Measurements from ENCODE around the gene RAMACL. TPM values are rescaled to one million over a fixed set of nuclear protein-coding genes. Genes with fewer than 3 reads are reported as not detected.

Gene RAMACL
- total RNA-seq, 1 donor from 2014 or later = 1.2 TPM

DNA sequence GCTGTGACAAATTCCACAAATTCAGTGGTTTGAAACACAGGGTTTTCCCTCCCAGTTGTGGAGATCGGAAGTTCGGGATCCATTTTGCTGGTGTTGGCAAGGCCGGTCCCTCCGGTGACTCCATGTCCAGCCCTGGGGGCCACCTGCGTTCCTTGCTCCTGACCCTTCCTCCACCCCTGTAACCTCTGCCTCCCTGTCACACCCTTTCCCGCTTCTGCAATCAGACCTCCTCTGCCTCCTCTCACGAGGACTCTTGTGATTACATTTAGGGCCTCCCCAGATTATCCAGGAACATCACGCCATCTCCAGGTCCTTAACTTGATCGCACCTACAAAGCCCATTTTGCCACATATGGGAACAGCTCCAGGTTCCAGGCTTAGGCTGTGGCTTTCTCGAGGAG, 28.1 kb upstream of the RAMACL start:
- Histone ChIP-seq H3K9ac (ENCODE audit: low read length) (peak overlapping the region; percentile 27), H3K9me3 (ENCODE audit: insufficient read depth, low read depth, low read length) (no peaks in the 10 kb centered on the region), H3K79me2 (ENCODE audit: insufficient read depth, low read length) (peaks cover 81% of the 10 kb centered on the region), H3K4me3 (ENCODE audit: insufficient read depth, low read depth, low read length) (no peak overlapping the region), H4K20me1 (ENCODE audit: insufficient read depth, low read length) (no peaks in the 10 kb centered on the region), H3K36me3 (ENCODE audit: insufficient read depth, low read length) (no peaks in the 10 kb centered on the region), H3K27ac (ENCODE audit: low read depth, low read length) (peak overlapping the region; percentile 37), H3K27me3 (ENCODE audit: insufficient read depth, low read length) (no peaks in the 10 kb centered on the region), H2AFZ (ENCODE audit: low read depth, low read length) (no peak overlapping the region), H3K4me2 (ENCODE audit: low read length) (peak overlapping the region; percentile 32), H3K4me1 (ENCODE audit: insufficient read depth, low read length) (peaks cover 34% of the 10 kb centered on the region)
- peaks cover 41% of the 10 kb centered on the region for H3K4me1 Mint-ChIP-seq (ENCODE audit: low read depth, unreplicated experiment)
- H3K9me3 Mint-ChIP-seq (ENCODE audit: unreplicated experiment) = peaks cover 3% of the 10 kb centered on the region
- peaks cover 23% of the 10 kb centered on the region for H3K36me3 Mint-ChIP-seq (ENCODE audit: low read depth, unreplicated experiment)
- no peak for TF ChIP-seq CTCF (IDR thresholded peaks at IDR 0.05; ENCODE audit: insufficient read depth, low read depth, low read length)
- H3K27ac Mint-ChIP-seq (ENCODE audit: unreplicated experiment) = peak overlapping the region; percentile 95
- DNase-seq (ENCODE audit: low read depth) (no peak), FAIRE-seq (no peak)
- no peak overlapping the region for H3K4me3 Mint-ChIP-seq (ENCODE audit: unreplicated experiment)
- no peaks in the 10 kb centered on the region for H3K27me3 Mint-ChIP-seq (ENCODE audit: low read depth, unreplicated experiment)

DNA sequence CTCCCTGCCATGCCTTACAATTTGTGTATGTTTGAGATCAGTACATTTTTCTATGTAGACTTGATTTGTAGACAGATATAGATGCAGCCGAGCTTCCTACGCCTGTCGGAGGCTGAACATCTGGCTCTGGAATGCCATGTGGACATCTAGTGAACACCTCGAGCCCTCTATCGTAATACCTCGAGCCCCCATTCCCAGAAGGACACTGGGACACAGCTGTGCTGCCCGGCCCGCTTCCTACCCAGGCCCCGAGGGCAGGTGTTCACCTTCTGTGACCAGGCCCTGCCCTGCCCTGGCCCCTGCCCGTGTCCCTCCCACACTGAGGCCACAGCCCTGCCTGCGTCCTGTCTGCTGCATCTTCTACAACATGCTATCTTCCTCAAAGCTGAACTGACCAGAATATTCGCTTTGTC, 27.7 kb upstream of the RAMACL start:
- Mint-ChIP-seq H3K4me3 (ENCODE audit: unreplicated experiment) (no peak overlapping the region), H3K9me3 (ENCODE audit: unreplicated experiment) (peaks cover 3% of the 10 kb centered on the region), H3K27ac (ENCODE audit: unreplicated experiment) (peak overlapping the region; percentile 95), H3K36me3 (ENCODE audit: low read depth, unreplicated experiment) (peaks cover 23% of the 10 kb centered on the region), H3K27me3 (ENCODE audit: low read depth, unreplicated experiment) (no peaks in the 10 kb centered on the region), H3K4me1 (ENCODE audit: low read depth, unreplicated experiment) (peaks cover 39% of the 10 kb centered on the region)
- Histone ChIP-seq H3K4me2 (ENCODE audit: low read length) (no peak overlapping the region), H3K36me3 (ENCODE audit: insufficient read depth, low read length) (no peaks in the 10 kb centered on the region), H3K4me1 (ENCODE audit: insufficient read depth, low read length) (peaks cover 30% of the 10 kb centered on the region), H2AFZ (ENCODE audit: low read depth, low read length) (no peak overlapping the region), H3K4me3 (ENCODE audit: insufficient read depth, low read depth, low read length) (no peak overlapping the region), H3K9ac (ENCODE audit: low read length) (no peak overlapping the region), H3K79me2 (ENCODE audit: insufficient read depth, low read length) (peaks cover 81% of the 10 kb centered on the region), H3K27me3 (ENCODE audit: insufficient read depth, low read length) (no peaks in the 10 kb centered on the region), H4K20me1 (ENCODE audit: insufficient read depth, low read length) (no peaks in the 10 kb centered on the region), H3K9me3 (ENCODE audit: insufficient read depth, low read depth, low read length) (no peaks in the 10 kb centered on the region), H3K27ac (ENCODE audit: low read depth, low read length) (no peak overlapping the region)
- no peak for FAIRE-seq
- DNase-seq (ENCODE audit: low read depth) = no peak
- no peak for TF ChIP-seq EZH2 (IDR thresholded peaks at IDR 0.05; ENCODE audit: insufficient read depth, low read length)
- TF ChIP-seq CTCF (IDR thresholded peaks at IDR 0.05; ENCODE audit: insufficient read depth, low read depth, low read length) = no peak

GRCh38 chr6:166613027-166613426, 26.5 kb upstream of the RAMACL start:
- H3K4me1 Mint-ChIP-seq (ENCODE audit: low read depth, unreplicated experiment) = peaks cover 28% of the 10 kb centered on the region
- FAIRE-seq (no peak), DNase-seq (ENCODE audit: low read depth) (no peak)

More at GRCh38 chr6:166613027-166613426, 26.5 kb upstream of the RAMACL start:
- no peaks in the 10 kb centered on the region for H3K9me3 Mint-ChIP-seq (ENCODE audit: unreplicated experiment)
- no peak overlapping the region for H3K27ac ChIP-seq (ENCODE audit: low read depth, low read length)
- peaks cover 77% of the 10 kb centered on the region for H3K79me2 ChIP-seq (ENCODE audit: insufficient read depth, low read length)
- no peak overlapping the region for H3K4me2 ChIP-seq (ENCODE audit: low read length)
- no peaks in the 10 kb centered on the region for H3K36me3 ChIP-seq (ENCODE audit: insufficient read depth, low read length)
- no peaks in the 10 kb centered on the region for H3K27me3 ChIP-seq (ENCODE audit: insufficient read depth, low read length)
- no peak overlapping the region for H3K4me3 ChIP-seq (ENCODE audit: insufficient read depth, low read depth, low read length)
- no peaks in the 10 kb centered on the region for H3K27me3 Mint-ChIP-seq (ENCODE audit: low read depth, unreplicated experiment)
- H3K9me3 ChIP-seq (ENCODE audit: insufficient read depth, low read depth, low read length) = no peaks in the 10 kb centered on the region
- TF ChIP-seq CTCF (IDR thresholded peaks at IDR 0.05; ENCODE audit: insufficient read depth, low read depth, low read length) (no peak), EZH2 (IDR thresholded peaks at IDR 0.05; ENCODE audit: insufficient read depth, low read length) (no peak)
- H3K9ac ChIP-seq (ENCODE audit: low read length) = no peak overlapping the region
- no peak overlapping the region for H3K27ac Mint-ChIP-seq (ENCODE audit: unreplicated experiment)
- peaks cover 13% of the 10 kb centered on the region for H3K36me3 Mint-ChIP-seq (ENCODE audit: low read depth, unreplicated experiment)
- no peaks in the 10 kb centered on the region for H4K20me1 ChIP-seq (ENCODE audit: insufficient read depth, low read length)
- no peak overlapping the region for H3K4me3 Mint-ChIP-seq (ENCODE audit: unreplicated experiment)
- H3K4me1 ChIP-seq (ENCODE audit: insufficient read depth, low read length) = peaks cover 19% of the 10 kb centered on the region
- no peak overlapping the region for H2AFZ ChIP-seq (ENCODE audit: low read depth, low read length)

Measured in astrocyte (in vitro differentiated cells and primary cell).